Measurements from ENCODE around the gene CSE1L.
"Not testable (repeated sequence)": the region's sequence is repeated elsewhere in the genome, so short reads cannot be mapped to it uniquely, and the experiment has no call there.

The CSE1L gene

DNA sequence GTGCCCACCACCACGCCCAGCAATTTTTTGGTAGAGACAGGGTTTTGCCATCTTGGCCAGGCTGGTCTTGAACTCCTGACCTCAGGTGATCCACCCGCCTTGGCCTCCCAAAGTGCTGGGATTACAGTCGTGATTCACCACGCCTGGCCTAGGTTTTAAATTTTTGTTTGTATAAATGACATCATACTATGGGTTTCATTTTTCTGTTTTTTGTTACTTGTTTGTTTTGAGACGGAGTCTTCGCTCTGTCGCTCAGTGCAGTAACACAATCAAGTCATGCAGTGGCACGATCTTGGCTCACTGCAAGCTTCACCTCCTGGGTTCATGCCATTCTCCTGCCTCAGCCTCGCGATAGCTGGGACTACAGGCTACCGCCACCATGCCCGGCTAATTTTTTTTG is 36.2 kb downstream of the CSE1L start:
- DNase-seq, result not testable (repeated sequence)

DNA sequence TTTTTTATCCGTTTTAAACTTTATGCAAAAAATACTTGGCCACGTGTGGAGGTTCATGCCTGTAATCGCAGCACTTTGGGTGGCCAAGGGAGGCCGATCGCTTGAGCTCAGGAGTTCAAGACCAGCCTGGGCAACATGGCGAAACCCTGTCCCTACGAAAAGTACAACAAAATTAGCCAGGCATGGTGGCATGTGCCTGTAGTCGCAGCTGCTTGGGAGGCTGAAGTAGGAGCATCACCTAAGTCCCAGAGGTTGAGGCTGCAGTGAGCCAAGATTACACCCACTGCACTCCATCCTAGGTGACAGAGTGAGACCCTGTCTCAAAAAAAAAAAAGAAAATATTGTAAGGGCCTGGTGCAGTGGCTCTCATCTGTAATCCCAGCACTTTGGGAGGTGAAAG is 45.0 kb downstream of the CSE1L start:
- DNase-seq, result no peak

DNA sequence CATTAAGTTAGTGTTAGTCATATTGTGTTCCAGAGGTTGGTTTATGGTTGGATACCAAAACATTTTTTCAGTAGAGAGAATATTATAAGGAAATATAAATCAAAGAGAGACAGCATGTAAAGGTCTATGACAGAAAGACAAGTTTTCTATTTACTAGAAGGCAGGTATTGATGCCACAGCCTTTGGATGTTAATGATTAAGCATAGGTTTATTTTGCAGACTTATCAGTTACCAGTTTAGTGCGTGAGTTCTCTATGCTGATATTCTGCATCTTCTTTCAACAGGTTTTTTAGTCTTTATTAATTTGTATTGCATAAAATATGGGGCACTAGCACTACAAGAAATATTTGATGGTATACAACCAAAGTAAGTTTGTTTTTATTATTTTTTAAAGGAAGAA is 45.6 kb downstream of the CSE1L start:
- no peak for DNase-seq

DNA sequence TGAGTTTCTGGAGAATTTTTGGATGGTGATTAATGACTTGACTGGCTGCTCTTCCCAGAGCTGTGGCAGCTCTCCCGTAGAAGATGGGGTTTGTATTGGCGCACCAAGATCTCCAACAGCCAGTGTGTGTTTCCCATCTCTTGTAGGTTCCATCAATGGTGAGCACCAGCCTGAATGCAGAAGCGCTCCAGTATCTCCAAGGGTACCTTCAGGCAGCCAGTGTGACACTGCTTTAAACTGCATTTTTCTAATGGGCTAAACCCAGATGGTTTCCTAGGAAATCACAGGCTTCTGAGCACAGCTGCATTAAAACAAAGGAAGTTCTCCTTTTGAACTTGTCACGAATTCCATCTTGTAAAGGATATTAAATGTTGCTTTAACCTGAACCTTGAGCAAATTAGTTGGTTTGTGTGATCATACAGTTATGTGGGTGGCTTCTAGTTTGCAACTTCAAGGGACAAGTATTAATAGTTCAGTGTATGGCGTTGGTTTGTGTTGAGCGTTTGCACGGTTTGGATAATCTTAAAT is 50.2 kb downstream of the CSE1L start:
- DNase-seq, result no peak

DNA sequence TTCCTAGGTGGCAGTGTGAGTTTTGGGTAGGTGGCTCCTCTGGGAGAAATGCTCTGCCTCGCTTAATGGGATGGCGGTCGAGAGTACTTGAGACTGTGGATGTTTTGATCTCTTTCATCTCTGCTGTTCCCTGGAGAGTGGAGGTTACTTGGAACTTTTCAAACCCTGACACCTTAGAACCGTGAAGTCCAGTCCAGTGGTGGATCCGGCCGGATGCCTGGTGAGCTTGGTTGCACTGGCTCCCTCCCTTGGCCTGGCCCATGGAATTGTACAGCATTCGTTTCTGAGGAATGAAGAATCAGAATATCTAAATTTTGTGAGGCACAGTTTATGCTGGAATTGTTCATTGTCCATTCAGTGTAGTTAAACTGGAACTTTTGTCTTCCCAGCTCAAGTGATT is 51.0 kb downstream of the CSE1L start:
- no peak for DNase-seq

DNA sequence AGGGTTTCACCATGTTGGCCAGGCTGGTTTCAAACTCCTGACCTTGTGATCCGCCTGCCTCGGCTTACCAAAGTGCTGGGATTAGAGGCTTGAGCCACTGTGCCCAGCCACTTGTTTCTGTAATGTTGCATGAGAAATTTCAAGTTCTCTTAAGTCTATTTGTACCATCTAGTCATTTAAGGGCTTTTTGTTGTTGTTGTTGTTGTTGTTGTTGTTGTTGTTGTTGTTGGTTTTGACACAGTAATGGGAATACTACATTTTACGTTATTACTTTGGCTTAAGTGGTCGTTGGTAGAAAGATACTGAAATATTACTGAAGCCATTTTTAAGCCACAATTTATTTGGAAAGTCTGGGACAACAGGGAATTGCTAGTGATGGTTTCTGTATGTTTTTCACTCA is 52.0 kb downstream of the CSE1L start:
- DNase-seq, result no peak

DNA sequence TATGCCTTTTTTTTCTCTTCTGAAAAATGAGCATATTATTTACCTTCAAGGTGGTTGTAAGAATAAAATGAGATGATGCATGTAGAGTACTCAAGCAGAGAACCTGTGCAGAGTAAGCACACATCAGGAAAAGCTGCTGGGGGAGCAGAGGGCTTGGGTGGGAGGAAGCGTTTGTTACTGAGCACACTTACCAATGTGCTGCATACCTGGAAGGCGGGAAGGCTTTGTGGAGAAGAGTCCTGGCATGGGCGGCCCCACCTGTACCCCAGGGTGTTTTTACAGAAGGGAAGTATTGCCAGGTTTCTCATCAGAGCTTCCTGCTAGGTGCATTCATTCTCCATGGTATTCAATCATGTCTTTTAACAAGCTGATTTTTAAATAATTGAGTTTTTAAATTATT is 52.9 kb downstream of the CSE1L start:
- no peak for DNase-seq

DNA sequence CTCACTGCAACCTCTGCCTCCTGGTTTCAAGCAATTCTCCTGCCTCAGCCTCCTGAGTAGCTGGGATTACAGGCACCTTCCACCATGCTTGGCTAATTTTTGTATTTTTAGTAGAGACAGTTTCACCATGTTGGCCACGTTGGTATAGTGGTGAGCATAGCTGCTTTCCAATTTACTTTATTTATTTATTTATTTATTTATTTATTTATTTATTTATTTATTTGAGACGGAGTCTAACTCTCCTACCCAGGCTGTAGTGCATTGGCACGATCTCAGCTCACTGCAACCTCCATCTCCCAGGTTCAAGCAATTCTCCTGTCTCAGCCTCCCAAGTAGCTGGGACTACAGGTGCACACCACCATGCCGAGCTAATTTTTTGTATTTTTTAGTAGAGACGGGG is 54.2 kb downstream of the CSE1L start:
- not testable (repeated sequence) for DNase-seq

DNA sequence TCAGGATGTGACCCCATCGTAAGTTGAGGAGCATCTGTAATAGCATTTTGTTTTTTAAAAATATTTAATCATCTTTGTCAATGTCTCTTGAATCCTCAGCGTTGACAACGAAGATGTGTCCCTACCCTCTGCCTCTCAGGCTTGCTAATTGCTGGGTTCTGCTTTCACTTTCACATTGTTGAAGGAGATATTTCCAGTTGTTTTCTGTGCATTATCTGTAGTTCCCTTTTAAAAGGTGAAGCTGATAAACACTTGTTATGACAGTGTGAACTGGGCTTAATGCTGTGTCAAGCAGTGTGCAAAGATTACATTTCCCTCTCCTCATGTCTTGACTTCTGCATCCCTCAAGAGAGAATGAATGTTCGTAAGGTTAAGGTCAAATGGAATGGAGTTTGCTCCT is 54.9 kb downstream of the CSE1L start:
- DNase-seq, result no peak

DNA sequence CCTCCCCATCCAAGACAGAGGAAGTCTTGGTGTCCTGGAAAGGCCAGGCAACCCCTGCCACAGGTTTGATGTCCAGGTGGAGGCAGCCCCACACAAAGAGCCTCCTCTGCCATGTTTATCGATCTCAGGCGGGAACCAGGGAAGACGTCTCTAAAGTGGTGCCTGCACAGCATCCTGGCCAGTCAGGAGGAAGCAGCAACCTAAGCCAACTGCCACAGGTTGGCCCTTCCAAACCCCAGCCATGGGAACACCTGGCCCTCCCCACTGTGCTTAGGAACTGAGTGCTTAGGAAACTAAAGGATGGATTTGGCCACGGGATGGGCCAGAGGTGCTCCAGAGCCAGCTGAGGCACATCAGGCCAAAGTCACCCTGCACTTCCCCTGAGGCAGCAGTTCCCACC is 56.9 kb downstream of the CSE1L start:
- no peak for DNase-seq

DNA sequence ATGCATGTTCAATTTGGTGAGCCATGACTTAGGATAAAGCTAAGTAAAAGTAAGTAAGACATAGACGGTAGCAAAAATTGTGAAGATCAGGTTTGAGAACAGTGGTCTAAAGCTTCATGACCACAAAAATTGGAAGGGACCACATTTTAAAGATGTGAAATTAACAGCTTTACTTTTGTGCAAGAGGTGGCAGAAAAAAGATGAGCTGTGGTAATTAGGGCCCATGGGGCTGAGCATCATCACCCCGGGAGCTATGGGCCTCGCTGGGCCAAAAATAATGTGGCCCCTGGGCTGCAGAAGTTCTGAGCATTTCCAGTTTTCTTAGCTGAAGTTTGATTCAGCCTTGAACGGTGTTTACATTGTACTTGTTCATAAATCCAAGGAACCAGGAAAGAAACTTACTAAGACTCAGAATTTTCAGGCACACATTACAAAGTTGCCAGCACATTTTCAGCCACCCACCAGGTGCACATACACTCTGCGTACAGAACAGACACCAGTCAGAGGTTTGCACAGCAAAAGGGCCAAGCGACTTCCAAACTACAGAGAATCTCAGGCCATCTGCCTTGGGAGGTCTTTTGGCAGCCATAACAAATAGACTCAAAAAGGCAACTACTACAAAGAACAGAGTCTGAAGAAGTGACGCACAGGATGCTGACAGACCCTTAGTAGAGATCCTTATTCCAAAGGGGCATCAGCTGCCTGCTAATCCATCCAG is 57.7 kb downstream of the CSE1L start:
- no peak for DNase-seq

DNA sequence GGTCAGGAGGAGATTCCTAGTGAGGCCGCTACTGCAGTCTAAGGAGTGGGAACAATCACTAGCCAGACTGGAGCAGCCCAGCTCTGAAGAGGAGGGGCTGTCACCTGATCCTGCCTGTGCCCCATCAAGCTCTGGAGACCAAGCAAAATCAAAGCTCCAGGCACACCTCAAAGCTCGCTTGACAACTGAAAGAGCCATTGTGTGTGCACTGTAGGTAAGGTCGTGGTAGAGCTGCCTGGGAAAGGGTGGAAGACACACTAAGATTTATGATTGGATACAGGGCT is 58.2 kb downstream of the CSE1L start:
- no peak for DNase-seq

DNA sequence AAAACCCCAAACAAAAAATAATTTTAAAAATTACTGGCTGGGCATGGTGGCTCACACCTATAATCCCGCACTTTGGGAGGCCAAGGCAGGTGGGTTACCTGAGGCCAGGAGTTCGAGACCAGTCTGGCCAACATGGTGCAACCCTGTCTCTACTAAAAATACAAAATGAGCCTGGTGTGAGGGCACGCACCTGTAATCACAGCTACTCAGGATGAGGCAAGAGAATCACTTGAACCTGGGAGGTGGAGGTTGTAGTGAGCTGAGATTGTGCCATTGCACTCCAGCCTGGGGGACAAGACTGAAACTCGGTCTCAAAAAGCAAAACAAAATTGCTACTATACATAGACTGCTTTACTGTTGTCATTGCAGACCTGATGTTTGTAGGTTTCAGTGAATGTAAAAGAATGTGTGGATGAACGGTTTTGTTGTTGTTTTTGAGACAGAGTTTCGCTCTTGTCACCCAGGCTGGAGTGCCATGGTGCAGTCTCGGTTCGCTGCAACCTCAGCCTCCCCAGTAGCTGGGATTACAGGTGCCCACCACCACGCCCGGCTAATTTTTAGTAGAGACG is 59.0 kb downstream of the CSE1L start:
- not testable (repeated sequence) for DNase-seq

DNA sequence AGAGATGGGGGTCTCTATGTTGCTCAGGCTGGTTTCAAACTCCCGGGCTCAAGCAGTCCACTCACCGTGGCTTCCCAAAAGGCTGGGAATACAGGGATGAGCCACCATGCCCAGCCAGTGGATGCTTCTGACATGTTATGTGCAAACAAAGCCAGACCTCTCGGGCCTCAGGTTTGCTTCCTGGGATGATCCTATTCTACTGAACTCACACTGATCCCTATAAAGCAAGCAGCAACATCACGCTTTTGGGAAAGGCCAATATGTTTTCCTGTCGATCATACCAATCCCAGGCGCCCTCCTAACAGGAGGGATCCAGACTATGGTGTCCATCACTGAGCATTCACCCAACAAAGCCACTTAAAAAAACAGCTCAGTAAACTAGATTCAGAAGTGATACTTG is 60.2 kb downstream of the CSE1L start:
- DNase-seq, result no peak

DNA sequence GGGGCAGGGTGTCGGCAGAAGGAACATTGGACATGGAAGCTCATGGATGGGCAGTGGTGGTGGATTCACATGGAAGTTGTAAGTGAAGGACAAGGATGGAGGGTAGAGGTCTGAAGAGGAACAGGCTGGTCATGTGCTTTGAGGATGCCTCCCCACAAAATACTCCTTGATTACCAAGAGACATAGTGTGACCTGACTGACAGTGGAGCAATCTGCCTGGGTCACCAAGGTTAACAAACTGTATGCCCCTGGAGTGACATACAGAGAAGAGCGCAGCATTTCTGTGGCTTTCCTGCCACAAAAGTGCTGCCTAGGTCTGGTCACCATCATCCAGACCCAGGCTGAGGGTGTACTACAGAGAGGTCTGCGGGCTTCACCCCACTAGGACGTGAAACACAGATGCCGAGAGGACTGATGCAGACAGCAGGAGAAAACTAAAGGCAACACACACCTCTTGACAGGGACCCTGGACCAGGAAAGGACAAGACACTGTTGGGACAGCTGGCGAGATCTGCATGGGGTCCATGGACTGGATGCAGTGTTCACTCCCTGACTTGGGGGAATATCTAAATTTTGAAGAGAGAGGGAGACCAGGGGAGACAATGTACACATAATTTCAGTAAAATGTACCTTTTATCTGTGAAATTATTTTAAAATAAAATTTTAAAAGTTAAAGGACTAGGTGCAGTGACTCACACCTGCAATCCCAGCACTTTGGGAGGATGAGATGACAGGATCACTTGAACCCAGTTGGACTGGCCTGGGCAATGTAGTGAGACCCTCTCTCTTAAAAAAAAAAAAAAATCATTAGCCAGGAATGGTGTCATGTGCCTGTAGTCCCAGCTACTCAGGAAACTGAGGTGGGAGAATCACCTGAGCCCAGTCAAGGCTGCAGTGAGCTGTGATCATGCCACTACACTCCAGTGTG is 64.9 kb downstream of the CSE1L start:
- no peak for DNase-seq

DNA sequence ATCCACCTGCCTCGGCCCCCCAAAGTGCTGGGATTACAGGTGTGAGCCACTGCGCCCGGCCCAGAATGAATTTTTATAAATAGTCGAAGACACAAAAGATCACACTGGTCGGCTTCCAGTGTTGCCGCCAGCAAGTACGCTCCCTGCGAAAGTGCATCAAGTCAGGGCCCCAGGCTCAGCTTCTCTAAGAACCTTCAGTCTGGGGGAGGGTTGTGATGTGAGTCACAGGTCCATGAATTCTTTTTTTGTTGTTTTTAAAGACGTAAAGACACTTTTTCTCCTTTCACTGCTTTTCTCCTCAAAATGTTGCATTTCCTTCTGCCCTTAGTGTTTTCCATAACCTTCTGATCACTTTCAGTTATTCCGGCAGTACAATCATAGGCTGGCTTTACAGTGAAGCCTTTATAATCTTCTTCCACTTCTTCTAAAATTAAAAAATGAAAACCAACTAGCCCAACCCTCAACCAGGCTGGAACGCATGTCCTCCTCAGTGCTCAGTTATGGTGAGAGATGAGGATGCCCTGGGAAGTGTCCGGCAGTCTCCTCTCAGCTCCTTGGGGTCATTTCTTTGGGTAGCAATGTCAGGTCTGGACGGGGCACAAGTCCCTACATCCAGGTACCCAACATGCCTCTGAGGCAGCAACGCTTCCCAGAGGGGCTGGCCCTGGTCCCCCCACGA is 66.6 kb downstream of the CSE1L start:
- DNase-seq, result no peak

DNA sequence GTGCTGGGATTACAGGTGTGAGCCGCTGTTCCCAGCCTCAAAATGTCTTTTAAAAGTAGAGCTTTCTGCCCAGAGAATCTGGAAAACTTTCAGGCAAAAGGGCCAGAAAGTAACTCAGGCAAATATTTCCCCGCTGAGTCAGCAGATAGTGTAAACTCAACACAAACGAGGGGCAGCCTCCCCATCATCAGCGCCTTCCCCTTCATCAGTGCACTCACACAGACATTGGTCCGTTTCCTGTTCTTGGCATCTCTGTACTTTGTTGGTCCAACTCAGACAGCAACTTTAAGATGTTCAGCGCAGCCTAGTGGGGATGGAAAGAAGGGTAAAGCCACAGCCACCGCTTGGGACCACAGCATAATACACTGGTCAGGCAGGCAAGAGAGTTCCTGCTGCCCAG is 69.5 kb downstream of the CSE1L start:
- no peak for DNase-seq

DNA sequence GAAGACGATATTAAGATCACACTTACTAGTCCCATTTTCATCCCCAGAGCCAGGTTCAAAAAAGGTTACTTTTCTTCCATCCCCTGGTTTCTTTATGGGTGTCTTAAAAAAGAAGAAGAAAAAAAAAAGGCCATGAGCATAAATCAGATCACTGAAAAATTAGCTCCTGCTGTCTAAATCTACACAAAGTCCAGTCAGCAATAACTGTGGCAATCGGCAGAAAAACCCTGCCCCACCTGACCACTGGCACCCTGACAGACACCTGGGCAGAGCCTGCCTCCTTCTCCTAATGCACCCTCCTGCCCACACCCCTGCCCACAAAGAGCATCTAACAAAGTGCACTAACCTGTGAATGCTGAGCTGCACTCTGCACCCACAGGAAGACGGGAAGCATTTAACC is 72.2 kb downstream of the CSE1L start:
- no peak for DNase-seq

DNA sequence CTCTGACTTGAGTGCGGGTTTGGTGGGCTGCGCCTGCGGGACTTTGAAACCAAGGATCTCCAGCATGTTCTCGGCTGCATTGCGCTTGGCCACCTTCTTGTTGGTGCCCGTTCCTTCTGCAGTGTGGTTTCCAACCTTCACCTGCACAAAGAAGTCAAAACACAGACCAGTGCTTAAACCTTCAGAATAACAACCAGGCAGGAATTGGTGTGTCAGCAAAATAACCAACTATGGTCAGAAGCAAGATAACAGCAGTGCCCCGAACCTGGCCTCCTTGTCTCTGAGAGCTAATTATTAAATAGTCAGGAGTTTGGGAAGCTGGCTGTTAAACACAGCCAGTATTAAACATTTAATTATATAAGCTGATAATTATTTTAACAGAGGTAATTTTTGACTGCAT is 73.9 kb downstream of the CSE1L start:
- no peak for DNase-seq

DNA sequence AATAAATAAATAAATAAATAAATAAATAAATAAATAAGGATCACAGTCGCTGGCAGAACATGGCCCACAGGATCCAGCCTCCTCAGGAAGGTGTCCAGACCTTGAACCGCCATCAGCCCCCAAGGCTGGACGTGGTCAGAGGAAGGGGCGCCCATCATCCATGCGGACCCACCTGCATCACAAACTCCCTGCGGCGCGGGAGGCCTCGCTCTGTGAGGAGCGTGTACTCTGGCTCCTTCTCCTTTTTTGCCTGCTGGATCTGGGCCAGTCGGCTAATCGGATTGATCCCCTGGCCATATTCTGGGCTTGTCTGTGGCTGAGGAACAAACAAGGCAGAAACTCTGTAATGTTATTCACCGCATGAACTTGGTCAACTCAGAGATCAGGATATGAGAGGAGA is 76.8 kb downstream of the CSE1L start:
- no peak for DNase-seq

DNA sequence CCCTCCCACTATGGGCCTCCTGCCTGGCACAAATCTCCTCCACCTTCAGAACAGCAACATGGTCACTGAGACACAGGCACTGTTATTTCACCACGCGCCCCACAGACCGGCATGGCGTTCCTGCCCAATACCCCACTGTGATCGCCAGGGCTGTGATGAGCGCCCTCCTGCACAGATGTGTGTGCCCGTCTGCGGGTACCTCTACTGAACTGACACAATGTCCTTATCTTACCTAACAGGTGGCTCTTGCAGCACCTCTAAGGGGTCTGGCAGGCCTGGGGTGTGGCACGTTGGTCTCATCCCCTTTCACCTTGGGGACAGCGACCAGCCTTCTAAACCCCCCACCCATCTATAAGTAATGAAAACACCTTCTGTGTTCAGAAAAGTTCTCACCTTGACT is 77.9 kb downstream of the CSE1L start:
- DNase-seq, result no peak

DNA sequence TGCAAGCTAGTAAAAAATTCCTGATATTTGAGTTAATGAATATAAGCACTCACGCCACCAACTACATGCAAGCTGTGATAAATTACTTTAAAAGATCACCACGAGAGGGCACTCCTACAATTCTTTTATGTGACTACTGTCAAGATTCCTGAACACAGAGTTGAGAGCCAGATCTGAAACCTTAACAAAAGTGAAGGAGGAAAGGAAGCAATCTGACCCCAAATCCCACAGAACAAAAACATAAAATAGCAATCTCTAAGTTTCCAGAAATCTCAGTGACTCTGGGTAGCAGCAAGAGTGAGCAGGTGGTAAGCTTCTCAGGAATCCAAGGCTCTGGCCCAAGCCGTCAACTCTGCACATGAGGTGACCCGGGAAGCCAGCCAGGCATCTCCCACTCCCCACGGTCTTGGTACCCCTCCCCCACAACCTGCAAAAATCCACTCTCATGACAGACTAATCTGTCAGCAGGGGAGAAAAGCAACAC is 86.9 kb downstream of the CSE1L start:
- DNase-seq, result peak; percentile 69

DNA sequence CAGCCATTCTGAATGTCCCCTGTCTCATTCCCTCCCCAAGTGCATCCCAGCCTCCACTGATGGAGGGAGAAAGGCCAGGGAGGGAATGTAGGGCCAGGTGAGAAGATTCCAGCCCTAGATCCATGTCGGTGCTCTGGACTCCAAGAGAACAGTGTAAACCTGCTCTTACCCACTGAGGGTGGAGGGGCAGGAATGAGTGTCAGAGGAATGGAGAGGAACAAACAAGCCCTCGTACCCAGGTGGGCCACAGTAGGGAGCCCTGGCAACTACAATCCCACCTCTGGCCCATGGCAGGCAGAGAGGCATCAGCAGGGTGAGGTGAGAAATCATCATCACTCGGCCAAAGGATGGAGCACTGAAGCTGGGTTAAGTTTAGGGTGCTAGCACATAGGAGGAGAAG is 87.5 kb downstream of the CSE1L start:
- DNase-seq, result no peak

Data from kidney glomerular epithelial cell (primary cell).